ENCODE data around the gene BEGAIN.

The BEGAIN gene

GRCh38 chr14:100586403-100587085 lies 673 bp downstream of the BEGAIN start:
- ChIA-PET CTCF (no interaction called here), POLR2A (interaction anchor here (0.5 kb wide), 1 partner anchor 26 kb away, joined by 3 read pairs; no protein-coding TSS in a partner anchor)
- no peak for DNase-seq (ENCODE audit: low read depth, low spot score)
- peak overlapping the region; percentile 47 for H3K4me3 ChIP-seq (ENCODE audit: low read depth, low read length)
- TF ChIP-seq, protein P1, sequence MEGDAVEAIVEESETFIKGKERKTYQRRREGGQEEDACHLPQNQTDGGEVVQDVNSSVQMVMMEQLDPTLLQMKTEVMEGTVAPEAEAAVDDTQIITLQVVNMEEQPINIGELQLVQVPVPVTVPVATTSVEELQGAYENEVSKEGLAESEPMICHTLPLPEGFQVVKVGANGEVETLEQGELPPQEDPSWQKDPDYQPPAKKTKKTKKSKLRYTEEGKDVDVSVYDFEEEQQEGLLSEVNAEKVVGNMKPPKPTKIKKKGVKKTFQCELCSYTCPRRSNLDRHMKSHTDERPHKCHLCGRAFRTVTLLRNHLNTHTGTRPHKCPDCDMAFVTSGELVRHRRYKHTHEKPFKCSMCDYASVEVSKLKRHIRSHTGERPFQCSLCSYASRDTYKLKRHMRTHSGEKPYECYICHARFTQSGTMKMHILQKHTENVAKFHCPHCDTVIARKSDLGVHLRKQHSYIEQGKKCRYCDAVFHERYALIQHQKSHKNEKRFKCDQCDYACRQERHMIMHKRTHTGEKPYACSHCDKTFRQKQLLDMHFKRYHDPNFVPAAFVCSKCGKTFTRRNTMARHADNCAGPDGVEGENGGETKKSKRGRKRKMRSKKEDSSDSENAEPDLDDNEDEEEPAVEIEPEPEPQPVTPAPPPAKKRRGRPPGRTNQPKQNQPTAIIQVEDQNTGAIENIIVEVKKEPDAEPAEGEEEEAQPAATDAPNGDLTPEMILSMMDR (IDR thresholded peaks at IDR 0.05; ENCODE audit: insufficient read depth, low read length, missing control alignments) = no peak

- POLR2A ChIA-PET = interaction anchor here (0.5 kb wide), 1 partner anchor 26 kb away, joined by 3 read pairs; no protein-coding TSS in a partner anchor
- TF ChIP-seq, protein P1 (IDR thresholded peaks at IDR 0.05; ENCODE audit: insufficient read depth, low read length, missing control alignments) = no peak
Observed at GRCh38 chr14:100586153-100586402, 1.1 kb downstream of the BEGAIN start.

GRCh38 chr14:100585448-100586152 lies 1.6 kb downstream of the BEGAIN start:
- no peak for DNase-seq (ENCODE audit: low read depth, low spot score)
- TF ChIP-seq, protein P1 (IDR thresholded peaks at IDR 0.05; ENCODE audit: insufficient read depth, low read length, missing control alignments) = no peak
- ChIA-PET CTCF (no interaction called here), POLR2A (interaction anchor here (0.5 kb wide), 1 partner anchor 27 kb away, joined by 3 read pairs; no protein-coding TSS in a partner anchor)
- H3K4me3 ChIP-seq (ENCODE audit: low read depth, low read length) = no peak overlapping the region

More at GRCh38 chr14:100586153-100586402, 1.1 kb downstream of the BEGAIN start:
- CTCF ChIA-PET = no interaction called here
- no peak for DNase-seq (ENCODE audit: low read depth, low spot score)
- peak overlapping the region; percentile 47 for H3K4me3 ChIP-seq (ENCODE audit: low read depth, low read length)

GRCh38 chr14:100584056-100585031 lies 2.9 kb downstream of the BEGAIN start:
- CTCF ChIA-PET = no interaction called here
- POLR2A ChIA-PET = no interaction called here
- DNase-seq (ENCODE audit: low read depth, low spot score) = no peak
- TF ChIP-seq, protein P1 (IDR thresholded peaks at IDR 0.05; ENCODE audit: insufficient read depth, low read length, missing control alignments) = no peak
- no peak overlapping the region for H3K4me3 ChIP-seq (ENCODE audit: low read depth, low read length)

GRCh38 chr14:100583245-100583644 lies 4.0 kb downstream of the BEGAIN start:
- TF ChIP-seq, protein P1 (IDR thresholded peaks at IDR 0.05; ENCODE audit: insufficient read depth, low read length, missing control alignments) = no peak
- no peak for DNase-seq (ENCODE audit: low read depth, low spot score)
- no peak overlapping the region for H3K4me3 ChIP-seq (ENCODE audit: low read depth, low read length)
- POLR2A ChIA-PET = no interaction called here
- CTCF ChIA-PET = no interaction called here
